ENCODE results near the gene INO80.
"Not testable (repeated sequence)": the region's sequence is repeated elsewhere in the genome, so short reads cannot be mapped to it uniquely, and the experiment has no call there.

The INO80 gene

DNA sequence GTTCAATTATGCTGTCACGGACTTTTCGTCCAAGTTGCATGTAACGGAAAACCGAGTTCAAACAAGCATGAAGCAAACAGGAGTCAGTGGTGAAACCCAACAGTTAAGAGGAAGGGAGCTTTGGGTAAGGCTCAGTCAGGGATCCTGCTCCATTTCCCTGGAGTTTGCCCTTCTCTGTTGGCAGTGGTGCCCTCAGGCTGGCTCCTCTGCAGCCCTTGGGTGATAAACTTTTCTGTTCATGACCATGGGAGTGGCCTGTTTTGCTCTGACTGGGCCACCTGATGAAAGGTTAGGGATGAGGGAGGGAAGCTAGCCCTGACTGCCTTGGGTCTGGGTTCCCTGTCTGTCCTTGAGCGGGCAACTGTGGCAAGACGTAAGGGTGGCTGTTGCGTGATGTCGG is 146.7 kb downstream of the INO80 start:
- in situ Hi-C loops (cut with MboI; ENCODE audit: low pct_unique_long_range_greater_than_20kb, low sequenced_read_pairs, unreplicated experiment), result no loop called here
- TF ChIP-seq, protein P1, sequence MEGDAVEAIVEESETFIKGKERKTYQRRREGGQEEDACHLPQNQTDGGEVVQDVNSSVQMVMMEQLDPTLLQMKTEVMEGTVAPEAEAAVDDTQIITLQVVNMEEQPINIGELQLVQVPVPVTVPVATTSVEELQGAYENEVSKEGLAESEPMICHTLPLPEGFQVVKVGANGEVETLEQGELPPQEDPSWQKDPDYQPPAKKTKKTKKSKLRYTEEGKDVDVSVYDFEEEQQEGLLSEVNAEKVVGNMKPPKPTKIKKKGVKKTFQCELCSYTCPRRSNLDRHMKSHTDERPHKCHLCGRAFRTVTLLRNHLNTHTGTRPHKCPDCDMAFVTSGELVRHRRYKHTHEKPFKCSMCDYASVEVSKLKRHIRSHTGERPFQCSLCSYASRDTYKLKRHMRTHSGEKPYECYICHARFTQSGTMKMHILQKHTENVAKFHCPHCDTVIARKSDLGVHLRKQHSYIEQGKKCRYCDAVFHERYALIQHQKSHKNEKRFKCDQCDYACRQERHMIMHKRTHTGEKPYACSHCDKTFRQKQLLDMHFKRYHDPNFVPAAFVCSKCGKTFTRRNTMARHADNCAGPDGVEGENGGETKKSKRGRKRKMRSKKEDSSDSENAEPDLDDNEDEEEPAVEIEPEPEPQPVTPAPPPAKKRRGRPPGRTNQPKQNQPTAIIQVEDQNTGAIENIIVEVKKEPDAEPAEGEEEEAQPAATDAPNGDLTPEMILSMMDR (IDR thresholded peaks at IDR 0.05; ENCODE audit: extremely low read depth, insufficient read depth, missing control alignments), result no peak
- no peak for DNase-seq (ENCODE audit: low spot score)

DNA sequence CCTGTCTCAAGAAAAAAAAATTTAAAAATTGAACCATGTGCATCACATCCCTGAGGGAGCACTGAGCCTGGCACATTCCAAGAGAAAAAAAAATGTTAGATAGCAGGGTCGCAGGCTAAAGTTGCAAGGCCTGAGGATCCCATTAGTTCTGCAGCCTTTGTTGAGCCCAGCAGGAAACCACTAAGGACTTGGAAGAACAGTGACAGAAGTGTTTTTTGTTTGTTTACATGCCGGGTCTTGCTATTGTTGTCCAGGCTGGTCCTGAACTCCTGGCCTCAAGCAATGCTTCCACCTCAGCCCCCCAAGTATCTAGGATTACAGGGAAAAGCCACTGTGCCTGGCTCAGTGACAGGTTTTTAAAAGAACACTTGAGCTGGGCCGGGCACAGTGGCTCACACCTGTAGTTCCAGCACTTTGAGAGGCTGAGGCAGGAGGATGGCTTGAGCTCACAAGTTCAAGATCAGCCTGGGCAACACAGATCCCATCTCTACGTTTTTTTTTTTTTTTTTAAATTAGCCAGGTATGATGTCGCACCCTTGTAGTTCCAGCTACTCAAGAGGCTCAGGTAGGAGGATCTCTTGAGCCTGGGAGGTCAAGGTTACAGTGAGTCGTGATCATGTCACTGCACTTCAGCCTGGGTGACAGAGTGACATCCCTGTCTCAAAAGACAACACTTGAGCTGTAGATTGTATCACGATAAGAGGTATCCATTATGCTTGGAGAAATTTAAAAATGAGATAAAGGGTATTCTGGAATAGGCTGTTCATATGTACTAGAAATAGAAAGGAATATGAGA is 147.6 kb downstream of the INO80 start:
- TF ChIP-seq, protein P1 (IDR thresholded peaks at IDR 0.05; ENCODE audit: extremely low read depth, insufficient read depth, missing control alignments), result no peak
- in situ Hi-C loops (cut with MboI; ENCODE audit: low pct_unique_long_range_greater_than_20kb, low sequenced_read_pairs, unreplicated experiment), result no loop called here
- DNase-seq (ENCODE audit: low spot score), result no peak

DNA sequence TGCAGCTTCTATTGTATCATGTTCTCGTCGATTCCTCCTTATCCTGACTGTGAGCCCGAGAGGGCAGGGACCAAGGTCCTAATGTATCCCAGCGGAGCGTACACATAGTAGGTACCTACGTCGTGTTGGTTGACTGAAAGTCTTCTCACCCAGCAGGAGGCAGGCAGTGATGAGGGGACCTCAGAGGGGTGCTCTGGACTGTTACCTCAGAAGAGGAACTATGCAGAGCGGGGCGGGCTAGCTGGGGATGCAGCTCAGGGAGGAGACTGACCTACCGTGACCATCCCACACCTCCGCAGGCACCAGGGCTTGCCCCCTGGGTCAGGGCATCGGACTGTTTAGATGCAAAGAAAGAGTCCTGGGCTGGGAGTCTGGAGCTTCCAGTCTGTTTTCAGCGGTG is 151.4 kb downstream of the INO80 start:
- TF ChIP-seq, protein P1 (IDR thresholded peaks at IDR 0.05; ENCODE audit: extremely low read depth, insufficient read depth, missing control alignments), result no peak
- in situ Hi-C loops (cut with MboI; ENCODE audit: low pct_unique_long_range_greater_than_20kb, low sequenced_read_pairs, unreplicated experiment), result no loop called here

DNA sequence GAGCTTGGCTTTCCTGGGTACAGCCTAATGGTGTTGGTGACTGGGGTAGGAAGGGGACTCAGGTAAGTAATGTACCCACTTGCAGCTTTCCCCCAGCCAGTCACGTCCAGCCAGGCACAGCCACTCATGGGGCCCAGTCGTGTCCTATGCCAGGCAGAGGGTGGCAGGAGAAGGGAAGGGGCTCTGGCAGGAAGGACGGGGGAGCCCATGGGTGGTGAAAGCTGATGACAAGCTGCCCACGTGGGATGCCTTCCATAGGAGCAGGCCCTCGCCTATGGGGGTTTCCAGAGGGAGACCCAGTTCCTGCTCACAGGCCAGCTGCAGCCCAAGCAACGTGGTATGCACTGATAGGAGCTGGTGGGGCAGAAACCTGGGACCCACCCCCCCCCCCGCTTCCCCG is 152.1 kb downstream of the INO80 start:
- TF ChIP-seq, protein P1 (IDR thresholded peaks at IDR 0.05; ENCODE audit: extremely low read depth, insufficient read depth, missing control alignments), result no peak
- in situ Hi-C loops (cut with MboI; ENCODE audit: low pct_unique_long_range_greater_than_20kb, low sequenced_read_pairs, unreplicated experiment), result no loop called here
- no peak for DNase-seq (ENCODE audit: low spot score)

More for the DNA sequence above, 151.4 kb downstream of the INO80 start:
- no peak for DNase-seq (ENCODE audit: low spot score)

DNA sequence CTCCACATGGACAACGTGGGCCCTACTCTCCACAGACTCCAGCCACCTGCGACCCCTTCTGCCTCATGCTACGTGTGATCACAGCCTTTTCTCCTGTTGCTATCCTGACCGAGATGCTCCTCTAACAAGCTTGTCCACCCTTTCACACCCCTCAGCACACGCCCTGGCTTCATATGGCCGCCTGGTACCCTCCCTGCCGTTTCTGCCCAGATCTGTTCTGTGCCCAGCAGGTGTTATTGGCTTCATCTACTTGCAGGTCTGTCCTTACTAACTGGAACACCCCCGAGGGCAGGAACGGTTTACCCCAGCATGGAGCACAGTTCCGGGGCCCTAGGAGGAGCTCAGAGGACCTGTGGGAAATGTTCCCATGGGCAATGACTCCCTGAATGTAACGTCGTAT is 152.9 kb downstream of the INO80 start:
- TF ChIP-seq, protein P1 (IDR thresholded peaks at IDR 0.05; ENCODE audit: extremely low read depth, insufficient read depth, missing control alignments), result no peak
- DNase-seq (ENCODE audit: low spot score), result no peak
- in situ Hi-C loops (cut with MboI; ENCODE audit: low pct_unique_long_range_greater_than_20kb, low sequenced_read_pairs, unreplicated experiment), result no loop called here

DNA sequence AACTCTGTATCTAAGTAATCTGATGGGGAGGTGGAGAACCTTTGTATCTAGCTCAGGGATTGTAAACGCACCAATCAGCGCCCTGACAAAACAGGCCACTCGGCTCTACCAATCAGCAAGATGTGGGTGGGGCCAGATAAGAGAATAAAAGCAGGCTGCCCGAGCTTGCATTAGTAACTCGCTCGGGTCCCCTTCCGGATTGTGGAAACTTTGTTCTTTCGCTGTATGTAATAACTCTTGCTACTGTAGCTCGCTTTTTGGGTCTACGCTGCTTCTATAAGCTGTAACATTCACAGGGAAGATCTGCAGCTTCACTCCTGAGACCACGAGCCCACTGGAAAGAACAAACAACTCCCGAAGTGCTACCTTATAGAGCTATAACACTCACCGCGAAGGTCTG is 153.8 kb downstream of the INO80 start:
- in situ Hi-C loops (cut with MboI; ENCODE audit: low pct_unique_long_range_greater_than_20kb, low sequenced_read_pairs, unreplicated experiment); DNase-seq (ENCODE audit: low spot score): not testable (repeated sequence)

DNA sequence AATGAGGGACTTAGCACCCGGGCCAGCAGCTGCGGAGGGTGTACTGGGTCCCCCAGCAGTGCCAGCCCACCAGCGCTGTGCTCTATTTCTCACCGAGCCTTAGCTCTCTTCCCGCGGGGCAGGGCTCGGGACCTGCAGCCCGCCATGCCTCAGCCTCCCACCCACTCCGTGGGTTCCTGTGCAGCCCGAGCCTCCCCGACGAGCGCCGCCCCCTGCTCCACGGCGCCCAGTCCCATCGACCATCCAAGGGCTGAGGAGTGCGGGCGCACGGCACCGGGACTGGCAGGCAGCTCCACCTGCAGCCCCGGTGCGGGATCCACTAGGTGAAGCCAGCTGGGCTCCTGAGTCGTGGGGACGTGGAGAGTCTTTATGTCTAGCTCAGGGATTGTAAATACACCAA is 154.3 kb downstream of the INO80 start:
- in situ Hi-C loops (cut with MboI; ENCODE audit: low pct_unique_long_range_greater_than_20kb, low sequenced_read_pairs, unreplicated experiment), result not testable (repeated sequence)

DNA sequence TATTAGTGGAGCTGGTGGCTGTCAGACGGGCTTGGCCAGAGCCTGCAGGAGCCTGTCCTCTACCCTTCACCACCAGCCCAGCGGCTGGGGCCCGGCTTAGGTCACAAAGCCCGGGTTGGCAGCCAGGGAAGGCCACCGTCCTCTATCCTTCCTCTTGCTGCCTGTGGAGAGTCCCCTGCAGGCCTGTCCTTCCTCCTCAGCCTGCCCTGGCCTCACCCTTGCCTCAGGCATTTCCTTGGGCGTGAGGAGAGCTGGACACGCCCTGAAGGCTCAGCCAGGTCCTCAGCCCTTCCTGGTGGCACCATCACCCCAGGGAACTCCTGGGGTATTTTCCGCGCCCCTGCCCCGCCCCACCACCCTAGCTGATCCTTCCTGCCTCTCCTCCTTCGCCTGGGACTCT is 155.2 kb downstream of the INO80 start:
- TF ChIP-seq, protein P1 (IDR thresholded peaks at IDR 0.05; ENCODE audit: extremely low read depth, insufficient read depth, missing control alignments), result no peak
- DNase-seq (ENCODE audit: low spot score), result no peak

More for the DNA sequence above, 154.3 kb downstream of the INO80 start:
- not testable (repeated sequence) for DNase-seq (ENCODE audit: low spot score)

More for the DNA sequence above, 155.2 kb downstream of the INO80 start:
- in situ Hi-C loops (cut with MboI; ENCODE audit: low pct_unique_long_range_greater_than_20kb, low sequenced_read_pairs, unreplicated experiment), result no loop called here
